Type B pancreatic cell (in vitro differentiated cells): ENCODE measurements around the gene RGR. TPM values are rescaled to one million over a fixed set of nuclear protein-coding genes. Genes with fewer than 3 reads are reported as not detected.
A peak's percentile ranks its signal among the peaks of the same experiment; 100 is the strongest.

Source experiments
- DNase-seq: peaks from one replicate; pipeline ENCODE4 v3.0.0; 2021; ENCODE audit warnings: mixed read lengths; ENCODE audit not compliant: unreplicated experiment; ENCODE audit errors: extremely low spot score
- H3K27ac Mint-ChIP-seq: 2 replicates; pipeline ENCODE4 v1.8.0; 2021; ENCODE audit warnings: mild to moderate bottlenecking, mixed read lengths
- H3K27me3 Mint-ChIP-seq: 2 replicates; pipeline ENCODE4 v1.8.0; 2021; ENCODE audit warnings: mixed read lengths
- H3K36me3 Mint-ChIP-seq: 2 replicates; pipeline ENCODE4 v1.8.0; 2021; ENCODE audit warnings: mixed read lengths
- H3K4me1 Mint-ChIP-seq: one replicate; pipeline ENCODE4 v1.8.0; 2021; ENCODE audit warnings: mixed read lengths; ENCODE audit not compliant: unreplicated experiment
- H3K4me3 Mint-ChIP-seq: 2 replicates; pipeline ENCODE4 v1.8.0; 2021; ENCODE audit warnings: mild to moderate bottlenecking, mixed read lengths
- H3K9me3 Mint-ChIP-seq: 2 replicates; pipeline ENCODE4 v1.8.0; 2021; ENCODE audit warnings: mixed read lengths
- total RNA-seq: library from RNA; stranded (reverse); gene quantifications from 2 replicates; pipeline ENCODE4 v1.2.1, GENCODE V29; 2021; ENCODE audit warnings: low replicate concordance
- TF ChIP-seq, protein P1 (sequence below): fragments of 200-600 bp; sonication (generic); conservative IDR thresholded peaks from 2 replicates; pipeline ENCODE4 v1.5.0; 2021; ENCODE audit warnings: antibody characterized with exemption, mild to moderate bottlenecking

Gene RGR
- total RNA-seq, 1 donor from 2014 or later: not detected

- Mint-ChIP-seq H3K27me3 (peaks cover 37% of the 10 kb centered on the region), H3K4me1 (peaks cover 4% of the 10 kb centered on the region), H3K9me3 (no peaks in the 10 kb centered on the region), H3K27ac (no peak overlapping the region), H3K36me3 (no peaks in the 10 kb centered on the region), H3K4me3 (no peak overlapping the region)
- TF ChIP-seq, protein P1, sequence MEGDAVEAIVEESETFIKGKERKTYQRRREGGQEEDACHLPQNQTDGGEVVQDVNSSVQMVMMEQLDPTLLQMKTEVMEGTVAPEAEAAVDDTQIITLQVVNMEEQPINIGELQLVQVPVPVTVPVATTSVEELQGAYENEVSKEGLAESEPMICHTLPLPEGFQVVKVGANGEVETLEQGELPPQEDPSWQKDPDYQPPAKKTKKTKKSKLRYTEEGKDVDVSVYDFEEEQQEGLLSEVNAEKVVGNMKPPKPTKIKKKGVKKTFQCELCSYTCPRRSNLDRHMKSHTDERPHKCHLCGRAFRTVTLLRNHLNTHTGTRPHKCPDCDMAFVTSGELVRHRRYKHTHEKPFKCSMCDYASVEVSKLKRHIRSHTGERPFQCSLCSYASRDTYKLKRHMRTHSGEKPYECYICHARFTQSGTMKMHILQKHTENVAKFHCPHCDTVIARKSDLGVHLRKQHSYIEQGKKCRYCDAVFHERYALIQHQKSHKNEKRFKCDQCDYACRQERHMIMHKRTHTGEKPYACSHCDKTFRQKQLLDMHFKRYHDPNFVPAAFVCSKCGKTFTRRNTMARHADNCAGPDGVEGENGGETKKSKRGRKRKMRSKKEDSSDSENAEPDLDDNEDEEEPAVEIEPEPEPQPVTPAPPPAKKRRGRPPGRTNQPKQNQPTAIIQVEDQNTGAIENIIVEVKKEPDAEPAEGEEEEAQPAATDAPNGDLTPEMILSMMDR: no peak
- peak; percentile 57 for DNase-seq
Measured at GRCh38 chr10:84261236-84261915, 16.5 kb downstream of the RGR start.

DNA sequence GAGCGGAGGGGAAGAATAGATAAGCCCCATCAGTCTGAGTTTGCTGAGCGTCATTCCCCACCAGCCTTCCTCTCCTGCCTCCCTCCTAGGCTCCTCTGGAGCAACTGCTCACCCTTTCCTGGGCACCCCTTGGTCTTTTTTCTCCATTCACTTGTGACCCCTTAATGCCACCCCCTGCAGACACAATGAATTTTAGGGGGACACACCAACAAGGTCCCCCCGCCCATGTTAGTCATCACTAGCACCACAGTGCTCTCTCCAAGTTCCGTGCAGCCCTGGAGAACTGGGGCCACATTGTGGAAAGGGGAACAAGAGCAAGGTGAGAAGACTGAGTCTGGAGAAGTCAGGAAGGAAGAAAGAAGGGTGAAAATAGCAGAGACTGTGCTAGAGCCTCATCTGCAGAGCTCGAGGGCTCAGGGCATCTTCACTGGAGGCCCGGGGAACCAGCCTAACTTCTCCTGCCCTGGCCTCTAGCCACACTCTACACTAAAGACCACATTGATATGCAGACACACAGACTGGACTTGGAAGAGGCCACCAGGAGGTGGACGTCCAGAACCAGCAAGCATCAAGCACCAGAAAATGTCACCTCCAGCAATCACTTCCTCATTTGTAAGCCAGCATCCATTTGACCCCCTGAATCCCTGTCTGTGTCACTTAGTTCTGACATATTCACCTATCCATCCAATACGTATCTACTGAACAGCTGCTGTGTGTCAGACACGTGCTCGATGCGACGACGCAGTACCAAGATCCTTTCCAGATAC, 17.5 kb downstream of the RGR start:
- Mint-ChIP-seq H3K36me3 (no peaks in the 10 kb centered on the region), H3K9me3 (no peaks in the 10 kb centered on the region), H3K4me3 (no peak overlapping the region), H3K27me3 (peaks cover 37% of the 10 kb centered on the region), H3K27ac (no peak overlapping the region), H3K4me1 (peaks cover 4% of the 10 kb centered on the region)
- TF ChIP-seq, protein P1: no peak
- DNase-seq: no peak

DNA sequence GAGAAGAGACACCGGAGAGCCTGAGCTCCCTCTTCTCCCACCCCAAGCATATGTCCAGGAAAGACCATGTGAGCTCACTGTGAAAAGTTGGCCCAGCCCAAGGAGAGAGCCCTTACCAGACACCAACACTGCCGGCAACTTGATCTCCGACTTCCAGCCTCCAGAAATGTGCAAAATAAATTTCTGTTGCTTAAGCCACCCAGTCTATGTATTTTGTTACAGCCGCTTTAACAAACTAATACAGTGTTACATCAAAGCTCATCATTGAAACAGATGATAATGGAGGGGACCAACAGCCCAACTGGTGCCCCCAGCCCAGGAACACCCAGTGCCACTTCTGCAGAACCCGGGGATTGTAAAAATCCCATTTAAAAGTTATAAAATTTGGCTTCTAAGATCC, 18.9 kb downstream of the RGR start:
- Mint-ChIP-seq H3K9me3 (no peaks in the 10 kb centered on the region), H3K36me3 (no peaks in the 10 kb centered on the region), H3K27ac (no peak overlapping the region), H3K4me3 (no peak overlapping the region), H3K27me3 (peaks cover 42% of the 10 kb centered on the region), H3K4me1 (peaks cover 4% of the 10 kb centered on the region)
- TF ChIP-seq, protein P1: no peak
- no peak for DNase-seq

DNA sequence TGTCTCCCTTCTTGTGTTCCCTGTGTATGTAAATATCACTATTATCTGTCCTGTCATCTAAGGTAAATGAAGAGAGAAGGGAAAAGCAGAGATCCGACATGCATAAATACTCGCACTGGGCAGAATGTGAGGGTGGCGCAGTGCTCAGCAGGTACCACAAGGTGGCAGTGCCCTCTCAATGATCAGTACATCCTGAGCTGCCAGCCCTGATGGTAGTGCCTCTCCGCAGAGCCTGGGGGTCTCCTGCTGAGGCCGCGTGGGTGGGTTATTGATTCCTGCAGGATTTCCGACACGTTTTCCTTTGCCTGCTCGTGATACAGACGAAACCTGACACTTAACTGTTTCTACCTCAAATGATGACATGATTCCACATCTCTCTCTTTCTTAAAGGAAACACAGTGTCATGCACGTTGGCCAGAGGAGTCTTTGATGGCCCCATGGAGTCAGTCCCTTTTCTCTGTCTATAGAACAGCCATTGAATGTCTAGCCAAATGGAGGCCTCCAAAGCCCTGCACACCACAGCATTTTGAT, 19.8 kb downstream of the RGR start:
- no peak for DNase-seq
- Mint-ChIP-seq H3K27me3 (peaks cover 47% of the 10 kb centered on the region), H3K27ac (no peak overlapping the region), H3K4me3 (no peak overlapping the region), H3K9me3 (no peaks in the 10 kb centered on the region), H3K4me1 (peaks cover 4% of the 10 kb centered on the region), H3K36me3 (no peaks in the 10 kb centered on the region)
- TF ChIP-seq, protein P1: peak; percentile 95

DNA sequence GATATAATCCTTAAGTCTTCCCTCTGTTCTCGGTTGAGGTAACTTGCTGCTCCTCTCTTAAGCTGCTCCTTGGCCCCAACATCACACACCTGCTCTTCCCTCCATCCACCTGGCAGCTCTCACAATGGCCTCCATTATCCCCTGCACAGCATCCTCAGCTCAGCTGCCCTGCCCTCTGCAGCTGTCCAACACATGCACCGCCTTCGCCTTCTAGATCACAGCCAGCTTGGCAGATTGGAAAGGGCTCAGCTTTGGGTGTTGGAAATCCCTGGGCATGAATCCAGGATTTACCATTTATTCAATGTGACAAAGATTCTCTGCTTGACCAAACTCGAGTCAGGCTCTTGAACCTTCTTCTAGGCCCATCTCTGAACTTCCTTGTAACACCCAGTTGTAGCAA, 20.6 kb downstream of the RGR start:
- no peak for DNase-seq
- H3K9me3 Mint-ChIP-seq: no peaks in the 10 kb centered on the region
- no peaks in the 10 kb centered on the region for H3K36me3 Mint-ChIP-seq
- H3K27me3 Mint-ChIP-seq: peaks cover 47% of the 10 kb centered on the region
- H3K4me1 Mint-ChIP-seq: peaks cover 4% of the 10 kb centered on the region
- H3K4me3 Mint-ChIP-seq: no peak overlapping the region
- H3K27ac Mint-ChIP-seq: no peak overlapping the region
- TF ChIP-seq, protein P1: no peak
